GM12873 (cell line): ENCODE measurements around the gene ASGR1.

Experiments used
- TF ChIP-seq, protein P1 (sequence below): IDR thresholded peaks from 2 replicates; pipeline ENCODE4 v1.5.1; 2012; ENCODE audit warnings: low read depth, mild to moderate bottlenecking, moderate library complexity, low read length, control low read depth; ENCODE audit not compliant: insufficient read depth; ENCODE audit errors: missing control alignments

ASGR1 gene

GRCh38 chr17:7219229-7219811 lies 40.1 kb upstream of the ASGR1 start:
- TF ChIP-seq, protein P1, sequence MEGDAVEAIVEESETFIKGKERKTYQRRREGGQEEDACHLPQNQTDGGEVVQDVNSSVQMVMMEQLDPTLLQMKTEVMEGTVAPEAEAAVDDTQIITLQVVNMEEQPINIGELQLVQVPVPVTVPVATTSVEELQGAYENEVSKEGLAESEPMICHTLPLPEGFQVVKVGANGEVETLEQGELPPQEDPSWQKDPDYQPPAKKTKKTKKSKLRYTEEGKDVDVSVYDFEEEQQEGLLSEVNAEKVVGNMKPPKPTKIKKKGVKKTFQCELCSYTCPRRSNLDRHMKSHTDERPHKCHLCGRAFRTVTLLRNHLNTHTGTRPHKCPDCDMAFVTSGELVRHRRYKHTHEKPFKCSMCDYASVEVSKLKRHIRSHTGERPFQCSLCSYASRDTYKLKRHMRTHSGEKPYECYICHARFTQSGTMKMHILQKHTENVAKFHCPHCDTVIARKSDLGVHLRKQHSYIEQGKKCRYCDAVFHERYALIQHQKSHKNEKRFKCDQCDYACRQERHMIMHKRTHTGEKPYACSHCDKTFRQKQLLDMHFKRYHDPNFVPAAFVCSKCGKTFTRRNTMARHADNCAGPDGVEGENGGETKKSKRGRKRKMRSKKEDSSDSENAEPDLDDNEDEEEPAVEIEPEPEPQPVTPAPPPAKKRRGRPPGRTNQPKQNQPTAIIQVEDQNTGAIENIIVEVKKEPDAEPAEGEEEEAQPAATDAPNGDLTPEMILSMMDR = no peak

DNA sequence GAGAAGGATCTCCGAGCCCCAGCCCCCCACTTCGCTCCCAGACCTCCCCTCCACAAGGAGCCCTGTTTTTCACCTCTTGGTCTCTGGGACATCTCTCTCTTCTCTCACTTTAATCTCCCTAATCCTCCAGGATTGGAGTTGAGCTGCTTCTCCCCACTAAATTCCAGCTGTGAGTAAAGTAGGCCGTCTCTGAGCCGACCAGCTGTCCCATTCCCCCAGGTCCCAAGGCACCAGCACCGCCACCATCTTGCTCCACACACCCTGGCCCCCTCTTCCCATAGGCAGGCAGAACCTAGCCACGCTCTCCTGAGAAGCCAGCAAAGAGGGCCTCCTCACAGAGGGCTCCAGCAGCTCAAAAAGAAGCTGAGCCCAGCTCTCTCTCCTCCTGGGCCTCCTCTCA lies 39.6 kb upstream of the ASGR1 start:
- TF ChIP-seq, protein P1 = no peak

- TF ChIP-seq, protein P1 = no peak
Measured at GRCh38 chr17:7218166-7218565, 39.0 kb upstream of the ASGR1 start.

DNA sequence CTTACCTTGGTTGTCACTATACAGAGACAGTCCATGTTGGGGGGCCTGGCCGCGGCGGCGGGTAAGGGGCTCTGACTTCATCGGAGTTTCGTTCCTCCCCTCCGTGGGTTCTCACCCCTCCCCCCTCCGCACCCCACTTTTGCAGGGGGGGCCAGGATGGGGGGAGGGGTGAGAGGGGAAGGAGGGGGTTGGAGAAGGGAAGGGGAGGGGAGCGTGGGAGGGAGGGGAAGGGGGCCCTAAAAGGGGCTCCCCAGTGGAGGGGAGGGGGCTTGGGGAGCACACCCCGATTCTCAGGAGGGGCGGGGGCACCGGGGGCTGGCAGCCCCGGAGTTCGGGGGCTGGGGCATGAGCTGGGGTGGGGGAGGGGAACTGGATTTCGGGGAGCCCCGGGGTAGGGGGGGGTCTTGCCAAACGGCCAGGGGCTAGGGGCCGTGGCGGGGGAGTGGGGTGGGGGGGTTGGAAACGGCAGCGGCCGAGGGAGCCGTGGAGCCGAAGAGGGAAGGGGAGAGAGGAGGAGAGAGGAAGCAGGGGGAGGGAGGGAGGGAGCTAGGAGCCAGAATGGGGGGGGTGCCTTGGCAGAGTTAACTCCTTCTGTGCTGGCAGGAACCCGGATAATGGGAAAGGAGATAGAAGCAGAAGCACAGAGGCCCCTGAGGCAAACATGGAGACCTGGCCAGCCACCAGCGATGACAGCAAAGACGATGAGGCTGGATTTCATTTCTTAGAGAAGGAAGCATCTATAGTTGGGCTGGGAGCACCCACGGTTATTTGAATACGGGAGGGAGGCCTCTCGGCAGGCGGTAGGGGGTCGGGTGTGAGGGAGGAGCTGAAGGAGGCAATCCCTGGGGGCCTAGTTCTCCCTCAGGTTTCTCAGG lies 38.2 kb upstream of the ASGR1 start:
- TF ChIP-seq, protein P1 = no peak

DNA sequence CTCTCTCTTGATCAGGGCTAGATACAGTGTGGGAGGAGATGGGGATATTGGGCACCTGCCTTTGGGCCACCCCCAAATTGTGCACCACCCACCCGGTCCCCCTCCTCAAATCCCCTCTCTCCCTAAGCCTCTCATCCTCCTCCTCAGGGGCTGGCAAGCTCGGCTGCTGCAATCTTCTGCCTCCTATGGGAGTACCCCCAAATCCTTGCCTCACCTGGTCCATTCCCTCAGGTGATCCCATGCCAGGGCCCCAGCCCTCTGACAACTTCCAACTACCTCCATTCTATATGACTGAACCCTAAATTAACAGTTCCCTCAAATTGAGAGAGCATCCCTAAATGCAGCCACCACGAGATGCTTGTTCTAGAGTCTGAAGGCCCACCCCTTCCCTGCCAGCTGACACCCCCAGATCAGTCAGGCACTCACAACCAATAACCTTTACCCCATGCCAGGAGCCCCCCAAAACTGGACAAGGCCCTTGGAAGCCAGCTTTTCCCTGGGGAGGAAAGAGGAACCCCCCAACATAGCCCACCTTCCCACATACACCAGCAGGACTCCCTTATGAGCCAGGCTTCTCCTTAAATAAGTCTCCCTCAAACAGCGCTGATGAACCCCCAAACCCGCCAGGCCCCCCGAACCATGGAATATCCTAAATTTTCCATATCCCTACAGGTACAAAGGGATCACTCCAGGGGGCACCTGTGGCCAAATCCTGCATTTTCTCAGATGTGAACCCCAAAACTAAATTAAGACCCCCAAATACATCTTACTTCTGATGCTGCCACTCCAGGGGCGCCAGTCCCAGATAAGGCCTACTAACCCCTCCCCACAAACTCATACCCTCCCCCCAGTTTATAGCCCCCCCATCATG lies 37.3 kb upstream of the ASGR1 start:
- TF ChIP-seq, protein P1 = no peak

GRCh38 chr17:7215652-7216180 lies 36.5 kb upstream of the ASGR1 start:
- TF ChIP-seq, protein P1 = no peak
